Measurements from ENCODE around the gene ZMIZ1. TPM values are rescaled to one million over a fixed set of nuclear protein-coding genes. Genes with fewer than 3 reads are reported as not detected.

Gene ZMIZ1
- total and polyA plus RNA-seq, 2 experiments from 2014 or later: 9.2 to 30.9 TPM

DNA sequence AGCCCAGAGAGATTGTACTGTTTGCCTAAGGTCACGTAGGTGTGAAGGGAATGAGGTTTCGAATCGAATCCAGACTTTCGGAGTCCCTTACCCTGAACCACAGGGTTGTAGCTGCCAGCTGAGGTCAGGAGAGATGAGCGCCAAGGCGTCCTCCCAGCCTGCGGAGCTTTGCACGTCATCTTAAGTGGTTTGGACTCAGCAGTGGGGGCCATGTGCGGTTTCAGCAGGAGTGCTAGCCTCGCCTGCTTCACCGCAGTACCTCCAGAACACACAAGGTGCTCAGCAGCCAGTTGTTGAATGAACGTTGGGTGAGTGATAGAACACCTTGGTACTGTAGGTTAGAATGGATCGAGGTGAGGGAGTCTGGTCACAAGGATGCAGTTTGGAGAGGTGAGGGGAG is 203.6 kb downstream of the ZMIZ1 start (continued):
- TF ChIP-seq REST (IDR thresholded peaks at IDR 0.05; ENCODE audit: unreplicated experiment) (no peak), NANOG (IDR thresholded peaks at IDR 0.05; ENCODE audit: borderline replicate concordance) (no peak), CREB1 (CRISPR knock-in tag; IDR thresholded peaks at IDR 0.05; ENCODE audit: low read depth) (no peak), POLR2AphosphoS5 (IDR thresholded peaks at IDR 0.05; ENCODE audit: low read depth) (no peak), EZH2 (IDR thresholded peaks at IDR 0.05; ENCODE audit: low read depth, unreplicated experiment) (no peak), JUNB (IDR thresholded peaks at IDR 0.05; ENCODE audit: unreplicated experiment) (no peak), EZH2phosphoT487 (IDR thresholded peaks at IDR 0.05; ENCODE audit: unreplicated experiment) (no peak)

- no peak overlapping the region for H3K4me2 ChIP-seq
- H4K20me1 ChIP-seq (replicated peaks; ENCODE audit: insufficient read depth): no peaks in the 10 kb centered on the region
- H3K4me3 Mint-ChIP-seq: no peak overlapping the region
- no peaks in the 10 kb centered on the region for H3K9me2 ChIP-seq (ENCODE audit: insufficient read depth)
- H3K79me2 ChIP-seq (replicated peaks; ENCODE audit: insufficient read depth): no peaks in the 10 kb centered on the region
- no peak overlapping the region for H3K4me3 ChIP-seq
- H3K4me1 ChIP-seq (ENCODE audit: insufficient read depth): no peaks in the 10 kb centered on the region
- DNase-seq (ENCODE audit: low spot score) (no peak), ATAC-seq (no peak)
- peaks cover 5% of the 10 kb centered on the region for H3K4me1 Mint-ChIP-seq
- H3K27me3 ChIP-seq (ENCODE audit: insufficient read depth): no peaks in the 10 kb centered on the region
- peaks cover 19% of the 10 kb centered on the region for H3K27me3 Mint-ChIP-seq (ENCODE audit: insufficient read depth, low read depth, poor library complexity)
- H3K27ac ChIP-seq (ENCODE audit: low read depth): no peak overlapping the region
- peaks cover 18% of the 10 kb centered on the region for H3K36me3 Mint-ChIP-seq (ENCODE audit: low read depth)
- no peaks in the 10 kb centered on the region for H3K36me3 ChIP-seq (ENCODE audit: insufficient read depth)
- H3K27ac Mint-ChIP-seq: no peak overlapping the region
- H3K9me3 Mint-ChIP-seq: no peaks in the 10 kb centered on the region
- no peaks in the 10 kb centered on the region for H3F3A ChIP-seq (replicated peaks; ENCODE audit: low read depth)
- no peak overlapping the region for H2AFZ ChIP-seq
- no peak for TF ChIP-seq ZNF331 (CRISPR knock-in tag; IDR thresholded peaks at IDR 0.05; ENCODE audit: low read depth)
- no peak for TF ChIP-seq STAT1 (IDR thresholded peaks at IDR 0.05; ENCODE audit: unreplicated experiment)
- no peak for TF ChIP-seq CTCF (conservative IDR thresholded peaks at IDR 0.05; ENCODE audit: low read depth in 2 of 2)
- TF ChIP-seq ZNF462 (CRISPR knock-in tag; IDR thresholded peaks at IDR 0.05): no peak
- TF ChIP-seq REST (IDR thresholded peaks at IDR 0.05; ENCODE audit: unreplicated experiment): no peak
Observed at GRCh38 chr10:79273604-79274003, 204.8 kb downstream of the ZMIZ1 start.

All from GM23338 (cell line).